ENCODE results near the gene CDC20B.

DNA sequence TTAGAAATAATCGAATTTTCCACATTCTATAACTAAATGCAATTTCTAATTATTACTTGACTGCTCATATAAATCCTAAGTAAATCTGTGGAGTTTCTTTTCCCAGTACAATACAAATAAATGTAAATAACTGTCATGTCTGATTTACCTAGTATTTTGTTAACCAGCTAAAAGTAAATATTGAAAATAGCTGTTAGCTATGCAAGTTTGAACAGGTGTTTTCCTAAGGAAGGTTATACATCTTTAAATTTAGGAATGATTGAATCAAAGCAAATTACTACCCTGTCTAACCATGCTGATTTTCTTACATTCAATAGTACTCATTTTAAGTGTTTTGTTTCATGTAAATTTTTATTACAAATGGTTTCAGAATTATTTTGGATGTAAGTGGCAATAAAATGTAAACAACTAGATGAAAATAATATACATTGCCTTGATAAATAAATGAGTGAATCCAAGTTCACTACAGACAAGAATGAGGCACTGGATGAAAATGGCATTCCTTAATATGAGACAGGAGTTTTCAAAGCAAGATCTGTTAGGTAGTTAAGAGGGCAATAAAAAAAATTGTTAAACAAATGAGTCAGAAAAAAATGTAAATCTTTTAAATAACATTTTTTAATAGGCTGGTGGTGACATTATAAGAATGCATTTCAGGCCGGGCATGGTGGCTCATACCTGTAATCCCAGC is 38.4 kb upstream of the CDC20B start:
- TF ChIP-seq EZH2 (IDR thresholded peaks at IDR 0.05; ENCODE audit: insufficient read depth, poor library complexity, severe bottlenecking) = no peak
- no peak for TF ChIP-seq EZH2phosphoT487 (IDR thresholded peaks at IDR 0.05; ENCODE audit: insufficient read depth, low read depth)
